Tibial artery (tissue), 4 donors: ENCODE results near the gene COL6A5.

Source experiments
- DNase-seq, 2 donors: peaks; one replicate each; pipeline ENCODE4 v3.0.0-alpha.2; 2019
- H3K27ac ChIP-seq, 2 donors: fragments of 200-600 bp; sonication (generic) in 1 of 2; 1 replicate in 1 of 2; 2 replicates in 1 of 2; pipeline ENCODE4 v1.5.1; 2018 to 2019; ENCODE audit warnings: mild to moderate bottlenecking in 1 of 2
- H3K27me3 ChIP-seq, 2 donors: fragments of 200-600 bp; sonication (generic) in 1 of 2; one replicate each; pipeline versions ENCODE4 v1.5.1 to v1.6.0; 2016 to 2019
- H3K36me3 ChIP-seq, 3 donors: fragments of 200-600 bp; sonication (generic) in 2 of 3; one replicate each; pipeline ENCODE4 v1.5.1; 2016 to 2019; ENCODE audit warnings: mild to moderate bottlenecking in 2 of 3
- H3K4me1 ChIP-seq, 4 donors: fragments of 200-600 bp; sonication (generic) in 2 of 4; 1 replicate in 3 of 4; 2 replicates in 1 of 4; pipeline ENCODE4 v1.5.1; 2016 to 2019
- H3K4me3 ChIP-seq, 2 donors: fragments of 200-600 bp; sonication (generic) in 1 of 2; 1 replicate in 1 of 2; 2 replicates in 1 of 2; pipeline ENCODE4 v1.5.1; 2018 to 2019; ENCODE audit warnings: mild to moderate bottlenecking in 2 of 2
- H3K9me3 ChIP-seq, 3 donors: fragments of 200-600 bp; sonication (generic) in 1 of 3; one replicate each; pipeline ENCODE4 v1.5.1; 2016 to 2019
- intact Hi-C: fragments of 100-400 bp; cut with DNase I; formaldehyde crosslinking; loops from one replicate; pipeline ENCODE4 v1.15.0; 2023; ENCODE audit warnings: low total_unique reads
- TF ChIP-seq, protein P1 (sequence below), 2 experiments: fragments of 200-600 bp in 1 of 2; fragments of 450-650 bp in 1 of 2; IDR thresholded peaks; one replicate each; pipeline ENCODE4 v1.5.1; 2017 to 2019; ENCODE audit warnings: antibody characterized with exemption in 2 of 2, mild to moderate bottlenecking in 1 of 2, moderate library complexity in 1 of 2

COL6A5 gene

GRCh38 chr3:130354430-130354829 is 9.0 kb downstream of the COL6A5 start:
- no peaks in the 10 kb centered on the region for H3K27me3 ChIP-seq
- H3K4me1 ChIP-seq = no peaks in the 10 kb centered on the region
- no peaks in the 10 kb centered on the region for H3K9me3 ChIP-seq
- intact Hi-C loops = no loop called here
- no peaks in the 10 kb centered on the region for H3K36me3 ChIP-seq
- H3K4me3 ChIP-seq = no peak overlapping the region
- DNase-seq = no peak
- TF ChIP-seq, protein P1, sequence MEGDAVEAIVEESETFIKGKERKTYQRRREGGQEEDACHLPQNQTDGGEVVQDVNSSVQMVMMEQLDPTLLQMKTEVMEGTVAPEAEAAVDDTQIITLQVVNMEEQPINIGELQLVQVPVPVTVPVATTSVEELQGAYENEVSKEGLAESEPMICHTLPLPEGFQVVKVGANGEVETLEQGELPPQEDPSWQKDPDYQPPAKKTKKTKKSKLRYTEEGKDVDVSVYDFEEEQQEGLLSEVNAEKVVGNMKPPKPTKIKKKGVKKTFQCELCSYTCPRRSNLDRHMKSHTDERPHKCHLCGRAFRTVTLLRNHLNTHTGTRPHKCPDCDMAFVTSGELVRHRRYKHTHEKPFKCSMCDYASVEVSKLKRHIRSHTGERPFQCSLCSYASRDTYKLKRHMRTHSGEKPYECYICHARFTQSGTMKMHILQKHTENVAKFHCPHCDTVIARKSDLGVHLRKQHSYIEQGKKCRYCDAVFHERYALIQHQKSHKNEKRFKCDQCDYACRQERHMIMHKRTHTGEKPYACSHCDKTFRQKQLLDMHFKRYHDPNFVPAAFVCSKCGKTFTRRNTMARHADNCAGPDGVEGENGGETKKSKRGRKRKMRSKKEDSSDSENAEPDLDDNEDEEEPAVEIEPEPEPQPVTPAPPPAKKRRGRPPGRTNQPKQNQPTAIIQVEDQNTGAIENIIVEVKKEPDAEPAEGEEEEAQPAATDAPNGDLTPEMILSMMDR (IDR thresholded peaks at IDR 0.05) = no peak
- no peak overlapping the region for H3K27ac ChIP-seq

- intact Hi-C loops = no loop called here
- no peaks in the 10 kb centered on the region for H3K36me3 ChIP-seq
- no peak overlapping the region for H3K27ac ChIP-seq
- TF ChIP-seq, protein P1 (IDR thresholded peaks at IDR 0.05) = no peak
- no peaks in the 10 kb centered on the region for H3K27me3 ChIP-seq
- H3K4me3 ChIP-seq = no peak overlapping the region
- no peaks in the 10 kb centered on the region for H3K4me1 ChIP-seq
- no peaks in the 10 kb centered on the region for H3K9me3 ChIP-seq
- DNase-seq = no peak
Measured at GRCh38 chr3:130374033-130374432, 28.6 kb downstream of the COL6A5 start.

DNA sequence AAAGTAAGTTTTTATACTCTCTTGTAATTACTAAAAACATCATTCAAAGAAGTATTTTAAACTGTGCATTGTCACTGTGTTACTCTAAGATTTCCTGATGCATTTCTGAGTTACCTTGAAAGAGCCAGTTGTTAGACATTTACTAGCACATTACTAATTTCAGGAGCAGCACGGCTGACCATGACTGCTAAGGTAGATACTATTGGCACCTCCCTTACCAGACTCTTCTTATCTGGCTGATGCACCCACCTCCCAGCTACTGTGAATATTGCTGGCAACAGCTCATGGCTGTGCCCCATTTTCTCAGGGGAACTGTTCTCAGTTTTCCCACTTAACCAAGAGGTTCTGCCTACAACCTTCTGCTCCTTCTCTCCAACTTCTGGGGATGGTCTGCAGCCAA is 29.4 kb downstream of the COL6A5 start:
- intact Hi-C loops = no loop called here

DNA sequence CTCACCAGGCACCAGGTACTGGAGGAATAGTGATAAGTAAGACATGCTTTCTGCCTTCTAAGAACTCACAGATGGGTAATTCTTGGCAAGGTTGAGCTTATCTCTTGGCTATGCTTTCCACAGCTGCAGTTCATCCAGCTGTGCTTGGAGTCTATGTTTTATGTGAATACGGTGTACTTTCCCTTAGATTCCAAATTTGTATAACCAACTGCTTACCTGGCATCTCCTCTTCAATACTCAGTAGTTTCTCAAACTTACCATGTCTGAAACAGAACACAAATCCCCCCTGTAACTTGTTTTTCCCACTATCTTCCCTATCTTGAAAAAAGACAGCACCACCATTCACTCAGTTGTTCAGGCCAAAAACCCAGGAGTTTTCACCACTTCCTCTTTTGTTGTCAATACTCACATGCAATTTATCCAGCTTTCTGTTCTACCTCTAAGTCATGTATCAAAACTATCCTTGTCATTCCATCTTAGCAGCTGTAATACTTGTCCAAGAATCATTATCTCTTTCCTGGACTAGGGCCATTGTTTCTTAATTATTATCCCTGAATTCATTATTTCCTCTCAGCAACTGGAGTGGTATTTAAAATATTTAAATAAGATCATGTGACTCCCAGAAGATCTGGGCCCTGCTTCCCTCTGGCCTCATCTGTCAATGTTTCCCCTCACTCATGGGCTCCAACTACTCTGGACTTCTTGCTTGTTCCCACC is 32.6 kb downstream of the COL6A5 start:
- TF ChIP-seq, protein P1 (IDR thresholded peaks at IDR 0.05) = no peak
- no peaks in the 10 kb centered on the region for H3K36me3 ChIP-seq
- H3K4me1 ChIP-seq = no peaks in the 10 kb centered on the region
- no peaks in the 10 kb centered on the region for H3K27me3 ChIP-seq
- no peaks in the 10 kb centered on the region for H3K9me3 ChIP-seq
- no peak overlapping the region for H3K27ac ChIP-seq
- DNase-seq = no peak
- H3K4me3 ChIP-seq = no peak overlapping the region
- intact Hi-C loops = no loop called here

More for the DNA sequence above, 29.4 kb downstream of the COL6A5 start:
- Histone ChIP-seq H3K36me3 (no peaks in the 10 kb centered on the region), H3K4me1 (no peaks in the 10 kb centered on the region), H3K27me3 (no peaks in the 10 kb centered on the region), H3K27ac (no peak overlapping the region), H3K4me3 (no peak overlapping the region), H3K9me3 (no peaks in the 10 kb centered on the region)
- DNase-seq = no peak
- TF ChIP-seq, protein P1 (IDR thresholded peaks at IDR 0.05) = no peak

DNA sequence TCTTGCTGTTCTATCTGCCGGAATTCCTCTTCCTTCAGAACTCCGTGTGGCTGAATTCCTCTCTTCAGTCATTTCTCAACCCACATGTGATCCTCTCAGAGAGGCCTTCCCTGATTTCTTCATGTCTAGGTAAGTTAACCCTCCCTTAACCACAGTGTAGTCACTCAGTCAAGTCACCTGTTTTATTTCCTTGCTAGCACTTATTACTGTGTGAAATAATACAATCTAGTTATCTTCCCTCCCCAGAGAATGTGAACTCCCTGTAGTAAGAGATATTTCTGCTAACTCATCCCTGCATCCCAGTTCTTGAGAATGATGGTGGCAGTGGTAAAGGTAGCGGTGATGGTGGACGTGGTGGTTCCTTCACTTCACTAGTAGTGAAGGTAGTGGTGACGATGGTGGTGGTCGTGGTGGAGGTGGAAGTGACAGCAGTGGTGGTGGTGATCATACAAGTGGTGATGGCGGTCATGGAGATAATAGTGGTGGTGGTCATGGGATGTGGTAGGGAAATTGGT is 33.3 kb downstream of the COL6A5 start:
- Histone ChIP-seq H3K27ac (no peak overlapping the region), H3K4me1 (no peaks in the 10 kb centered on the region), H3K4me3 (no peak overlapping the region), H3K9me3 (no peaks in the 10 kb centered on the region), H3K27me3 (no peaks in the 10 kb centered on the region), H3K36me3 (no peaks in the 10 kb centered on the region)
- DNase-seq = no peak
- intact Hi-C loops = no loop called here
- TF ChIP-seq, protein P1 (IDR thresholded peaks at IDR 0.05) = no peak
